PC-3 (cell line): Measurements from ENCODE around the gene CCDC89.

Source experiments
- CTCF ChIP-seq: fragments of 300-600 bp; sonication (generic); conservative IDR thresholded peaks from 2 replicates; pipeline ENCODE4 v1.5.1; 2017; ENCODE audit warnings: antibody characterized with exemption, low read depth, mild to moderate bottlenecking, low read length
- EZH2phosphoT487 ChIP-seq: fragments of 300-600 bp; sonication (generic); IDR thresholded peaks from 2 replicates; pipeline ENCODE4 v1.6.1; 2018; ENCODE audit warnings: mild to moderate bottlenecking, antibody characterized with exemption, low read length, borderline replicate concordance

- TF ChIP-seq CTCF (peak; percentile 94), EZH2phosphoT487 (no peak)
Measured at GRCh38 chr11:85694385-85694980, 8.5 kb upstream of the CCDC89 start.
